MM.1S (cell line): Measurements from ENCODE around the gene FA2H.

Experiments used
- DNase-seq: peaks from one replicate; pipeline ENCODE4 v3.0.0-alpha.2; 2015
- H2AFZ ChIP-seq: fragments of 300-600 bp; sonication (generic); 2 replicates; pipeline ENCODE4 v1.6.0; 2016; ENCODE audit warnings: antibody characterized with exemption, low read length
- H3F3A ChIP-seq: fragments of 300-600 bp; sonication (generic); 2 replicates; pipeline ENCODE4 v1.6.1; 2016; ENCODE audit warnings: mild to moderate bottlenecking, antibody characterized with exemption, low read length, moderate library complexity, mixed read lengths; ENCODE audit not compliant: insufficient read depth
- H3K27ac ChIP-seq: fragments of 300-600 bp; sonication (generic); 2 replicates; pipeline ENCODE4 v1.5.1; 2016; ENCODE audit warnings: mild to moderate bottlenecking, low read length
- H3K27me3 ChIP-seq: fragments of 300-600 bp; sonication (generic); replicated peaks from 2 replicates; pipeline ENCODE4 v1.6.0; 2016; ENCODE audit warnings: low read length; ENCODE audit not compliant: insufficient read depth
- H3K36me3 ChIP-seq: fragments of 300-600 bp; sonication (generic); replicated peaks from 2 replicates; pipeline ENCODE4 v1.6.1; 2016; ENCODE audit warnings: mild to moderate bottlenecking, low read length, mixed read lengths; ENCODE audit not compliant: insufficient read depth
- H3K4me1 ChIP-seq: fragments of 300-600 bp; sonication (generic); 2 replicates; pipeline ENCODE4 v1.6.1; 2016; ENCODE audit warnings: low read length, mixed read lengths
- H3K4me2 ChIP-seq: fragments of 300-600 bp; sonication (generic); 2 replicates; pipeline ENCODE4 v1.6.0; 2016; ENCODE audit warnings: low read depth, low read length
- H3K4me3 ChIP-seq: fragments of 300-600 bp; sonication (generic); 2 replicates; pipeline ENCODE4 v1.5.1; 2016; ENCODE audit warnings: low read length, mixed read lengths
- H3K79me2 ChIP-seq: fragments of 300-600 bp; sonication (generic); 2 replicates; pipeline ENCODE4 v1.6.1; 2016; ENCODE audit warnings: mixed run types, low read length, mixed read lengths
- H3K9ac ChIP-seq: fragments of 300-600 bp; sonication (generic); 2 replicates; pipeline ENCODE4 v1.6.1; 2016; ENCODE audit warnings: low read length, mixed read lengths
- H3K9me2 ChIP-seq: fragments of 300-600 bp; sonication (generic); replicated peaks from 2 replicates; pipeline ENCODE4 v1.6.1; 2016; ENCODE audit warnings: mild to moderate bottlenecking, low read length, mixed read lengths; ENCODE audit not compliant: insufficient read depth
- H3K9me3 ChIP-seq: fragments of 300-600 bp; sonication (generic); replicated peaks from 2 replicates; pipeline ENCODE4 v1.6.1; 2016; ENCODE audit warnings: mild to moderate bottlenecking, low read length, mixed read lengths; ENCODE audit not compliant: insufficient read depth
- H4K20me1 ChIP-seq: fragments of 300-600 bp; sonication (generic); 2 replicates; pipeline ENCODE4 v1.6.1; 2016; ENCODE audit warnings: mild to moderate bottlenecking, low read length, moderate library complexity, mixed read lengths; ENCODE audit not compliant: insufficient read depth
- CTCF ChIP-seq: fragments of 300-600 bp; sonication (generic); IDR thresholded peaks from 2 replicates; pipeline ENCODE4 v1.5.1; 2016; ENCODE audit warnings: antibody characterized with exemption, low read length, mixed read lengths
- EZH2 ChIP-seq: fragments of 300-600 bp; sonication (generic); optimal IDR thresholded peaks from 2 replicates; pipeline ENCODE3; 2017; ENCODE audit warnings: low read depth, mild to moderate bottlenecking, antibody characterized with exemption, low read length, mixed read lengths
- EZH2phosphoT487 ChIP-seq: fragments of 300-600 bp; sonication (generic); IDR thresholded peaks from 2 replicates; pipeline ENCODE4 v1.6.1; 2018; ENCODE audit warnings: antibody characterized with exemption, low read length

The FA2H gene

DNA sequence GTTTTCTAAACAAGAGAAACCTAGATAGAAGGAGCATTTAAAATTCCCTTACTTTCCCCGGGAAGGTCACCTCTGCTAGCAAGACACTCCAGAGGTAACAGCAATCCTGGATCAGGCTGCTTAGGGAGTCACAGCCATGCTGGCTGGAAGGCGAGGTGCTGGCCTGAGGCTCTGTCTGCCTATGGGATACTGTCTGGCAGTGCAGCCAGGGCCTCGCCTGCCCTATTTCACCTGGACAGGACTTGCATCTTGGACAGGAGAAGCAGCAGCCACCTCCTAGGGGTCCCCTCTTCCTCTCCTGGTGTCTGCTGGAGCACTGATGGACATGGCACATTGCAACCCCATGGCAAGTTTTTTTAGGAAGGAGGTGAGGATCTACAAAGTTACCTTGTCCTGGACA, 15.1 kb downstream of the FA2H start:
- H3K9me2 ChIP-seq: no peaks in the 10 kb centered on the region
- no peak overlapping the region for H3K9ac ChIP-seq
- no peak overlapping the region for H2AFZ ChIP-seq
- H3K4me1 ChIP-seq: no peaks in the 10 kb centered on the region
- no peak overlapping the region for H3K4me3 ChIP-seq
- H3F3A ChIP-seq: no peaks in the 10 kb centered on the region
- no peak overlapping the region for H3K27ac ChIP-seq
- no peak for DNase-seq
- H3K27me3 ChIP-seq: no peaks in the 10 kb centered on the region
- no peaks in the 10 kb centered on the region for H3K79me2 ChIP-seq
- TF ChIP-seq EZH2: no peak
- no peak for TF ChIP-seq CTCF
- TF ChIP-seq EZH2phosphoT487: no peak
- no peaks in the 10 kb centered on the region for H3K36me3 ChIP-seq
- H3K4me2 ChIP-seq: no peak overlapping the region
- H4K20me1 ChIP-seq: no peaks in the 10 kb centered on the region
- H3K9me3 ChIP-seq: no peaks in the 10 kb centered on the region

DNA sequence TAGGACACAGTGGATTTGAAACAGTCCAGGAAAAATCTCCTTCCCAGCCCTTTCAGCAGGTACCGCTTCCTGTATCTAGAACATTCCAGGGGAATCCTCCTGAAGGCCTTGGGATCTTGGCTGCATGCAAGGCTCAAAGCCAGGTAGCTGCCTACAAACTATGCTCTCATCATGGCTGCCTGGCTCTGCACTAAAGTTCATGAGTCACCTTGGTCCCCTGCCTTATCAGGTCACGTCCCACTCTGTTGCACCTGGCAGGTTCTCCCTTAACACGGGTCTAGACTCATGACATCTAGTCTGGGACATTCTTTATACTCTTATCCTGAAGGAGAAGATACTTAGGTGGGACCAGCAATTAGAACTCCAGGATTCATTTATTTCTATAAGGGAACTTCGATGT, 15.8 kb downstream of the FA2H start:
- H3K27me3 ChIP-seq: no peaks in the 10 kb centered on the region
- no peak overlapping the region for H3K4me2 ChIP-seq
- H3K79me2 ChIP-seq: no peaks in the 10 kb centered on the region
- no peaks in the 10 kb centered on the region for H3K9me2 ChIP-seq
- no peak overlapping the region for H3K4me3 ChIP-seq
- H3K4me1 ChIP-seq: no peaks in the 10 kb centered on the region
- H2AFZ ChIP-seq: no peak overlapping the region
- no peaks in the 10 kb centered on the region for H3K9me3 ChIP-seq
- no peaks in the 10 kb centered on the region for H3F3A ChIP-seq
- H3K9ac ChIP-seq: no peak overlapping the region
- no peaks in the 10 kb centered on the region for H3K36me3 ChIP-seq
- DNase-seq: no peak
- no peaks in the 10 kb centered on the region for H4K20me1 ChIP-seq
- no peak overlapping the region for H3K27ac ChIP-seq
- TF ChIP-seq EZH2phosphoT487 (no peak), EZH2 (no peak), CTCF (no peak)

DNA sequence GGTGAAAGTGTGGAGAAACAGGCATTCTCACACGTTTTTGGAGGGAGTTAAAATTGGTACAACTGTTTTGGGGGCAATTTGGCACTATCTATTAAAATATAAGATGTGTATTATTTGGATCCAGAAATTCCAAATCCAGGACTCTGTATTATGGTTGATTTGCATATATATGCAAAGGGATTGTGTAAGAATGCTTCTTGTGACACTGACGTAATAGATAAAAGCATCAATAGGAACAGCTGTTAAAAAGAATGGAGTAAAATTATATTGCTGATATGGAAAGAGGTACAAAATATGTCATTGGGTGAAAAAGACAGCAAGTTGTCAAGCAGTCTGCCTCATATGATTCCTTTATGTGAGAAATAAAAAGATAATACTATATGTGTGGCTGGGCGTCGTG, 17.3 kb downstream of the FA2H start:
- Histone ChIP-seq H3K9me2 (no peaks in the 10 kb centered on the region), H3K4me3 (no peak overlapping the region), H3K27me3 (no peaks in the 10 kb centered on the region), H3F3A (no peaks in the 10 kb centered on the region), H4K20me1 (no peaks in the 10 kb centered on the region), H3K9ac (no peak overlapping the region), H3K79me2 (no peaks in the 10 kb centered on the region), H3K4me1 (no peaks in the 10 kb centered on the region), H3K27ac (no peak overlapping the region), H2AFZ (no peak overlapping the region), H3K36me3 (no peaks in the 10 kb centered on the region), H3K9me3 (no peaks in the 10 kb centered on the region), H3K4me2 (no peak overlapping the region)
- TF ChIP-seq CTCF (no peak), EZH2phosphoT487 (no peak), EZH2 (no peak)
- no peak for DNase-seq
